HEK293 (cell line): ENCODE data around the gene EPHX1.
A peak's percentile ranks its signal among the peaks of the same experiment; 100 is the strongest.

Source experiments
- GFI1B ChIP-seq: fragments of 450-650 bp; formaldehyde crosslinking; IDR thresholded peaks from 2 replicates; pipeline ENCODE4 v1.5.1; 2016; ENCODE audit warnings: missing biosample characterization, missing genetic modification characterization
- GLIS2 ChIP-seq: fragments of 450-650 bp; formaldehyde crosslinking; IDR thresholded peaks from 2 replicates; pipeline ENCODE4 v1.5.1; 2016; ENCODE audit warnings: missing biosample characterization, missing genetic modification characterization
- HOXA7 ChIP-seq: sonication (generic); formaldehyde crosslinking; IDR thresholded peaks from 2 replicates; pipeline ENCODE4 v1.8.1; 2022; ENCODE audit warnings: missing genetic modification reagents, borderline replicate concordance
- KLF7 ChIP-seq: fragments of 450-650 bp; formaldehyde crosslinking; IDR thresholded peaks from 2 replicates; pipeline ENCODE4 v1.5.1; 2016; ENCODE audit warnings: missing biosample characterization, missing genetic modification characterization, borderline replicate concordance
- KLF8 ChIP-seq: fragments of 450-650 bp; formaldehyde crosslinking; IDR thresholded peaks from 2 replicates; pipeline ENCODE4 v1.5.1; 2016; ENCODE audit warnings: missing biosample characterization, missing genetic modification characterization
- MEIS1 ChIP-seq: sonication (generic); formaldehyde crosslinking; IDR thresholded peaks from 2 replicates; pipeline ENCODE4 v1.8.1; 2022; ENCODE audit warnings: missing genetic modification reagents, mild to moderate bottlenecking, borderline replicate concordance
- OSR2 ChIP-seq: fragments of 450-650 bp; formaldehyde crosslinking; IDR thresholded peaks from 2 replicates; pipeline ENCODE4 v1.5.1; 2016; ENCODE audit warnings: missing biosample characterization, missing genetic modification characterization
- TCF7L2 ChIP-seq: IDR thresholded peaks from 2 replicates; pipeline ENCODE4 v1.6.1; 2011; ENCODE audit warnings: low read depth, mild to moderate bottlenecking, inconsistent platforms, low read length, moderate library complexity, borderline replicate concordance
- TRIM28 ChIP-seq: IDR thresholded peaks from 2 replicates; pipeline ENCODE4 v1.6.1; 2011; ENCODE audit warnings: low read length, control low read depth, borderline replicate concordance
- YY2 ChIP-seq: fragments of 450-650 bp; formaldehyde crosslinking; IDR thresholded peaks from 2 replicates; pipeline ENCODE4 v1.5.1; 2016; ENCODE audit warnings: missing biosample characterization, missing genetic modification characterization
- ZEB2 ChIP-seq: fragments of 450-650 bp; formaldehyde crosslinking; IDR thresholded peaks from 2 replicates; pipeline ENCODE4 v1.5.1; 2016; ENCODE audit warnings: missing biosample characterization, missing genetic modification characterization
- ZNF324 ChIP-seq: fragments of 450-650 bp; formaldehyde crosslinking; IDR thresholded peaks from 2 replicates; pipeline ENCODE4 v1.5.1; 2016; ENCODE audit warnings: missing biosample characterization, missing genetic modification characterization
- ZNF335 ChIP-seq: fragments of 450-650 bp; formaldehyde crosslinking; conservative IDR thresholded peaks from 2 replicates; pipeline ENCODE4 v1.5.1; 2016; ENCODE audit warnings: missing biosample characterization, missing genetic modification characterization
- ZNF341 ChIP-seq: fragments of 450-650 bp; formaldehyde crosslinking; IDR thresholded peaks from 2 replicates; pipeline ENCODE4; 2016; ENCODE audit warnings: low read depth, missing biosample characterization, missing genetic modification characterization
- ZNF366 ChIP-seq: fragments of 450-650 bp; formaldehyde crosslinking; conservative IDR thresholded peaks from 2 replicates; pipeline ENCODE4 v1.5.1; 2016; ENCODE audit warnings: missing biosample characterization, missing genetic modification characterization
- ZNF48 ChIP-seq: fragments of 450-650 bp; formaldehyde crosslinking; IDR thresholded peaks from 2 replicates; pipeline ENCODE4 v1.5.1; 2016; ENCODE audit warnings: missing biosample characterization, missing genetic modification characterization
- ZNF521 ChIP-seq: fragments of 450-650 bp; formaldehyde crosslinking; IDR thresholded peaks from 2 replicates; pipeline ENCODE4 v1.5.1; 2017; ENCODE audit warnings: missing biosample characterization, mild to moderate bottlenecking, missing genetic modification characterization
- ZNF561 ChIP-seq: fragments of 450-650 bp; IDR thresholded peaks from 2 replicates; pipeline ENCODE4 v1.5.1; 2018; ENCODE audit warnings: missing biosample characterization, missing genetic modification characterization, borderline replicate concordance
- ZNF660 ChIP-seq: fragments of 450-650 bp; IDR thresholded peaks from 2 replicates; pipeline ENCODE4 v1.5.1; 2018; ENCODE audit warnings: missing biosample characterization, mild to moderate bottlenecking, missing genetic modification characterization
- ZNF677 ChIP-seq: fragments of 450-650 bp; IDR thresholded peaks from 2 replicates; pipeline ENCODE4 v1.5.0; 2018; ENCODE audit warnings: missing biosample characterization, mild to moderate bottlenecking, missing genetic modification characterization, moderate library complexity
- ZNF768 ChIP-seq: fragments of 450-650 bp; formaldehyde crosslinking; IDR thresholded peaks from 2 replicates; pipeline ENCODE4 v1.5.1; 2018; ENCODE audit warnings: missing biosample characterization, mild to moderate bottlenecking, missing genetic modification characterization
- TF ChIP-seq, protein P1 (sequence below): fragments of 450-650 bp; formaldehyde crosslinking; IDR thresholded peaks from 2 replicates; pipeline ENCODE4 v1.5.1; 2017; ENCODE audit warnings: missing biosample characterization, missing genetic modification characterization
- TF ChIP-seq, protein P2 (sequence below): fragments of 450-650 bp; formaldehyde crosslinking; IDR thresholded peaks from 2 replicates; pipeline ENCODE4 v1.5.1; 2017; ENCODE audit warnings: missing biosample characterization, missing genetic modification characterization
- TF ChIP-seq, protein P3 (sequence below): fragments of 450-650 bp; formaldehyde crosslinking; IDR thresholded peaks from 2 replicates; pipeline ENCODE4 v1.5.1; 2016; ENCODE audit warnings: missing biosample characterization, missing genetic modification characterization
- TF ChIP-seq, protein P4 (sequence below): fragments of 450-650 bp; formaldehyde crosslinking; IDR thresholded peaks from 2 replicates; pipeline ENCODE4 v1.5.1; 2017; ENCODE audit warnings: missing biosample characterization, missing genetic modification characterization
- TF ChIP-seq, protein P5 (sequence below): fragments of 450-650 bp; formaldehyde crosslinking; IDR thresholded peaks from 2 replicates; pipeline ENCODE4 v1.5.1; 2017; ENCODE audit warnings: missing biosample characterization, missing genetic modification characterization
- TF ChIP-seq, protein P6 (sequence below): fragments of 450-650 bp; formaldehyde crosslinking; IDR thresholded peaks from 2 replicates; pipeline ENCODE4 v1.5.1; 2016; ENCODE audit warnings: missing biosample characterization, missing genetic modification characterization
- TF ChIP-seq, protein P7 (sequence below): fragments of 450-650 bp; formaldehyde crosslinking; IDR thresholded peaks from 2 replicates; pipeline ENCODE4 v1.5.1; 2016; ENCODE audit warnings: missing biosample characterization, missing genetic modification characterization

The EPHX1 gene

DNA sequence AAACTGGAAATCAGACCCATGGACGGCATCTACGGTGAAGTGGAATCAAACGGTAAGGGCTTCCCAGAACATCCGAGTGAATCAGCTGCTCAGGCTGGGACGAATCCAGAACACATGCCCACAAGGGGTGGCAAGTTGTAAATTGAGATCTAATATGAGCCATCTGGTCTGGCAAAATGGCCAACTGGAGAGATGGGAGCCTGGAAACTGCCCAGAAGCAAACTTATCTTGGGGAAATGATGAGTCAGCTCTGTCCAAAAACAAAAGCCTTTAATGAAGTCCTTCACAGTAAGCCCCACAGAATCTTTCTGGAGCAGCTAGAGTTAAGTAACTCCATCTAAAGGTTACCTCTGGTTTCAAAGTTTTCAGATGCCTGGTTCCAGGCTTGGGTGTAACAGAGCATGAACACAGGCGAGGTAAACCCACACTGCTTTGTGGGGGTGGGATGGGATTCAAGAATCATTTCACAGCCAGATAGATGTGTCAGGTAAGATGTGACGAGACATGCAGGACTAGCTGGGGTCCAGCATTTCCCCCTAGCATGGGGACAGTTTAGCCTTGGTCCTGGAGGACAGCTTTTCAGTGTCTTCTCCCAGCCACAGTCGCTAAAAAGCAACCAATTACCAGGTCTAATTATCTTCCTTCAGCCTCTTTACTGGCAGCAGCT lies 42.8 kb upstream of the EPHX1 start (continued):
- TF ChIP-seq, protein P1, sequence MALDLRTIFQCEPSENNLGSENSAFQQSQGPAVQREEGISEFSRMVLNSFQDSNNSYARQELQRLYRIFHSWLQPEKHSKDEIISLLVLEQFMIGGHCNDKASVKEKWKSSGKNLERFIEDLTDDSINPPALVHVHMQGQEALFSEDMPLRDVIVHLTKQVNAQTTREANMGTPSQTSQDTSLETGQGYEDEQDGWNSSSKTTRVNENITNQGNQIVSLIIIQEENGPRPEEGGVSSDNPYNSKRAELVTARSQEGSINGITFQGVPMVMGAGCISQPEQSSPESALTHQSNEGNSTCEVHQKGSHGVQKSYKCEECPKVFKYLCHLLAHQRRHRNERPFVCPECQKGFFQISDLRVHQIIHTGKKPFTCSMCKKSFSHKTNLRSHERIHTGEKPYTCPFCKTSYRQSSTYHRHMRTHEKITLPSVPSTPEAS (tag by site-specific recombination), result no peak
- TF ChIP-seq, protein P2, sequence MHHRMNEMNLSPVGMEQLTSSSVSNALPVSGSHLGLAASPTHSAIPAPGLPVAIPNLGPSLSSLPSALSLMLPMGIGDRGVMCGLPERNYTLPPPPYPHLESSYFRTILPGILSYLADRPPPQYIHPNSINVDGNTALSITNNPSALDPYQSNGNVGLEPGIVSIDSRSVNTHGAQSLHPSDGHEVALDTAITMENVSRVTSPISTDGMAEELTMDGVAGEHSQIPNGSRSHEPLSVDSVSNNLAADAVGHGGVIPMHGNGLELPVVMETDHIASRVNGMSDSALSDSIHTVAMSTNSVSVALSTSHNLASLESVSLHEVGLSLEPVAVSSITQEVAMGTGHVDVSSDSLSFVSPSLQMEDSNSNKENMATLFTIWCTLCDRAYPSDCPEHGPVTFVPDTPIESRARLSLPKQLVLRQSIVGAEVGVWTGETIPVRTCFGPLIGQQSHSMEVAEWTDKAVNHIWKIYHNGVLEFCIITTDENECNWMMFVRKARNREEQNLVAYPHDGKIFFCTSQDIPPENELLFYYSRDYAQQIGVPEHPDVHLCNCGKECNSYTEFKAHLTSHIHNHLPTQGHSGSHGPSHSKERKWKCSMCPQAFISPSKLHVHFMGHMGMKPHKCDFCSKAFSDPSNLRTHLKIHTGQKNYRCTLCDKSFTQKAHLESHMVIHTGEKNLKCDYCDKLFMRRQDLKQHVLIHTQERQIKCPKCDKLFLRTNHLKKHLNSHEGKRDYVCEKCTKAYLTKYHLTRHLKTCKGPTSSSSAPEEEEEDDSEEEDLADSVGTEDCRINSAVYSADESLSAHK (tag by site-specific recombination), result peak; percentile 99
- TF ChIP-seq OSR2 (tag by site-specific recombination) (0 out of 2 replicates have a peak, but pooled peaks have one; percentile 18), ZNF48 (tag by site-specific recombination) (no peak), ZNF341 (tag by site-specific recombination) (no peak), KLF8 (tag by site-specific recombination) (no peak), TCF7L2 (no peak), GFI1B (no peak), MEIS1 (no peak), ZNF677 (tag by site-specific recombination) (no peak), ZNF561 (no peak), ZNF521 (tag by site-specific recombination) (no peak), YY2 (tag by site-specific recombination) (no peak), KLF7 (no peak), ZNF335 (tag by site-specific recombination) (peak; percentile 43), ZNF768 (tag by site-specific recombination) (no peak), ZNF366 (tag by site-specific recombination) (no peak), ZNF660 (tag by site-specific recombination) (0 out of 2 replicates have a peak, but pooled peaks have one; percentile 36), TRIM28 (no peak), ZEB2 (tag by site-specific recombination) (0 out of 2 replicates have a peak, but pooled peaks have one; percentile 43), GLIS2 (tag by site-specific recombination) (no peak), HOXA7 (CRISPR knock-in tag) (no peak), ZNF324 (tag by site-specific recombination) (no peak)
- TF ChIP-seq, protein P3, sequence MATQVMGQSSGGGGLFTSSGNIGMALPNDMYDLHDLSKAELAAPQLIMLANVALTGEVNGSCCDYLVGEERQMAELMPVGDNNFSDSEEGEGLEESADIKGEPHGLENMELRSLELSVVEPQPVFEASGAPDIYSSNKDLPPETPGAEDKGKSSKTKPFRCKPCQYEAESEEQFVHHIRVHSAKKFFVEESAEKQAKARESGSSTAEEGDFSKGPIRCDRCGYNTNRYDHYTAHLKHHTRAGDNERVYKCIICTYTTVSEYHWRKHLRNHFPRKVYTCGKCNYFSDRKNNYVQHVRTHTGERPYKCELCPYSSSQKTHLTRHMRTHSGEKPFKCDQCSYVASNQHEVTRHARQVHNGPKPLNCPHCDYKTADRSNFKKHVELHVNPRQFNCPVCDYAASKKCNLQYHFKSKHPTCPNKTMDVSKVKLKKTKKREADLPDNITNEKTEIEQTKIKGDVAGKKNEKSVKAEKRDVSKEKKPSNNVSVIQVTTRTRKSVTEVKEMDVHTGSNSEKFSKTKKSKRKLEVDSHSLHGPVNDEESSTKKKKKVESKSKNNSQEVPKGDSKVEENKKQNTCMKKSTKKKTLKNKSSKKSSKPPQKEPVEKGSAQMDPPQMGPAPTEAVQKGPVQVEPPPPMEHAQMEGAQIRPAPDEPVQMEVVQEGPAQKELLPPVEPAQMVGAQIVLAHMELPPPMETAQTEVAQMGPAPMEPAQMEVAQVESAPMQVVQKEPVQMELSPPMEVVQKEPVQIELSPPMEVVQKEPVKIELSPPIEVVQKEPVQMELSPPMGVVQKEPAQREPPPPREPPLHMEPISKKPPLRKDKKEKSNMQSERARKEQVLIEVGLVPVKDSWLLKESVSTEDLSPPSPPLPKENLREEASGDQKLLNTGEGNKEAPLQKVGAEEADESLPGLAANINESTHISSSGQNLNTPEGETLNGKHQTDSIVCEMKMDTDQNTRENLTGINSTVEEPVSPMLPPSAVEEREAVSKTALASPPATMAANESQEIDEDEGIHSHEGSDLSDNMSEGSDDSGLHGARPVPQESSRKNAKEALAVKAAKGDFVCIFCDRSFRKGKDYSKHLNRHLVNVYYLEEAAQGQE (tag by site-specific recombination), result no peak
- TF ChIP-seq, protein P4, sequence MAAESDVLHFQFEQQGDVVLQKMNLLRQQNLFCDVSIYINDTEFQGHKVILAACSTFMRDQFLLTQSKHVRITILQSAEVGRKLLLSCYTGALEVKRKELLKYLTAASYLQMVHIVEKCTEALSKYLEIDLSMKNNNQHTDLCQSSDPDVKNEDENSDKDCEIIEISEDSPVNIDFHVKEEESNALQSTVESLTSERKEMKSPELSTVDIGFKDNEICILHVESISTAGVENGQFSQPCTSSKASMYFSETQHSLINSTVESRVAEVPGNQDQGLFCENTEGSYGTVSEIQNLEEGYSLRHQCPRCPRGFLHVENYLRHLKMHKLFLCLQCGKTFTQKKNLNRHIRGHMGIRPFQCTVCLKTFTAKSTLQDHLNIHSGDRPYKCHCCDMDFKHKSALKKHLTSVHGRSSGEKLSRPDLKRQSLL (tag by site-specific recombination), result no peak
- TF ChIP-seq, protein P5, sequence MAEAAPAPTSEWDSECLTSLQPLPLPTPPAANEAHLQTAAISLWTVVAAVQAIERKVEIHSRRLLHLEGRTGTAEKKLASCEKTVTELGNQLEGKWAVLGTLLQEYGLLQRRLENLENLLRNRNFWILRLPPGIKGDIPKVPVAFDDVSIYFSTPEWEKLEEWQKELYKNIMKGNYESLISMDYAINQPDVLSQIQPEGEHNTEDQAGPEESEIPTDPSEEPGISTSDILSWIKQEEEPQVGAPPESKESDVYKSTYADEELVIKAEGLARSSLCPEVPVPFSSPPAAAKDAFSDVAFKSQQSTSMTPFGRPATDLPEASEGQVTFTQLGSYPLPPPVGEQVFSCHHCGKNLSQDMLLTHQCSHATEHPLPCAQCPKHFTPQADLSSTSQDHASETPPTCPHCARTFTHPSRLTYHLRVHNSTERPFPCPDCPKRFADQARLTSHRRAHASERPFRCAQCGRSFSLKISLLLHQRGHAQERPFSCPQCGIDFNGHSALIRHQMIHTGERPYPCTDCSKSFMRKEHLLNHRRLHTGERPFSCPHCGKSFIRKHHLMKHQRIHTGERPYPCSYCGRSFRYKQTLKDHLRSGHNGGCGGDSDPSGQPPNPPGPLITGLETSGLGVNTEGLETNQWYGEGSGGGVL (tag by site-specific recombination), result no peak
- TF ChIP-seq, protein P6, sequence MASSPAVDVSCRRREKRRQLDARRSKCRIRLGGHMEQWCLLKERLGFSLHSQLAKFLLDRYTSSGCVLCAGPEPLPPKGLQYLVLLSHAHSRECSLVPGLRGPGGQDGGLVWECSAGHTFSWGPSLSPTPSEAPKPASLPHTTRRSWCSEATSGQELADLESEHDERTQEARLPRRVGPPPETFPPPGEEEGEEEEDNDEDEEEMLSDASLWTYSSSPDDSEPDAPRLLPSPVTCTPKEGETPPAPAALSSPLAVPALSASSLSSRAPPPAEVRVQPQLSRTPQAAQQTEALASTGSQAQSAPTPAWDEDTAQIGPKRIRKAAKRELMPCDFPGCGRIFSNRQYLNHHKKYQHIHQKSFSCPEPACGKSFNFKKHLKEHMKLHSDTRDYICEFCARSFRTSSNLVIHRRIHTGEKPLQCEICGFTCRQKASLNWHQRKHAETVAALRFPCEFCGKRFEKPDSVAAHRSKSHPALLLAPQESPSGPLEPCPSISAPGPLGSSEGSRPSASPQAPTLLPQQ (tag by site-specific recombination), result 0 out of 2 replicates have a peak, but pooled peaks have one; percentile 24
- TF ChIP-seq, protein P7, sequence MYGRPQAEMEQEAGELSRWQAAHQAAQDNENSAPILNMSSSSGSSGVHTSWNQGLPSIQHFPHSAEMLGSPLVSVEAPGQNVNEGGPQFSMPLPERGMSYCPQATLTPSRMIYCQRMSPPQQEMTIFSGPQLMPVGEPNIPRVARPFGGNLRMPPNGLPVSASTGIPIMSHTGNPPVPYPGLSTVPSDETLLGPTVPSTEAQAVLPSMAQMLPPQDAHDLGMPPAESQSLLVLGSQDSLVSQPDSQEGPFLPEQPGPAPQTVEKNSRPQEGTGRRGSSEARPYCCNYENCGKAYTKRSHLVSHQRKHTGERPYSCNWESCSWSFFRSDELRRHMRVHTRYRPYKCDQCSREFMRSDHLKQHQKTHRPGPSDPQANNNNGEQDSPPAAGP (tag by site-specific recombination), result no peak
